ENCODE results near the gene ZNF516.

ZNF516 gene

GRCh38 chr18:76328140-76328539 lies 166.9 kb downstream of the ZNF516 start:
- DNase-seq = no peak

DNA sequence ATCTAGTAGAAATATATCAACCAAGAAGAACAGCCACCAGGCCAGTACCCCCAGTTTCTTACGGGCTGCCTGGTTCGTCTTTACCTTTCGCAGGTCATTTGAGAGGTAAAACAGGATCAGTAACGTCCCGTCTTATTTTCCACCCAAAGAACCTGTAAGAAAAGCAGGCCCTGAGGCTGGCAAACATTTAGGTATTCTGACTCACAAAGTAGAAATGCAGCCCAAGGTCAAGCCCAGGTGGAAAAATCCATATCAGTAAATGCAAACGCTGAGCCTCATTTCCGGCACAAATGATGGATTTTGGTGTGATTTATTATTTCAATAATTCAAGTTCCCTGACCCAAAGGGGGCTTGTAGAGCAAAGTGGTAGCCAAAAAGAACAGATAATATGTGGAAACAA lies 171.2 kb downstream of the ZNF516 start:
- no peak for DNase-seq

GRCh38 chr18:76322686-76323085 lies 172.4 kb downstream of the ZNF516 start:
- DNase-seq = no peak

DNA sequence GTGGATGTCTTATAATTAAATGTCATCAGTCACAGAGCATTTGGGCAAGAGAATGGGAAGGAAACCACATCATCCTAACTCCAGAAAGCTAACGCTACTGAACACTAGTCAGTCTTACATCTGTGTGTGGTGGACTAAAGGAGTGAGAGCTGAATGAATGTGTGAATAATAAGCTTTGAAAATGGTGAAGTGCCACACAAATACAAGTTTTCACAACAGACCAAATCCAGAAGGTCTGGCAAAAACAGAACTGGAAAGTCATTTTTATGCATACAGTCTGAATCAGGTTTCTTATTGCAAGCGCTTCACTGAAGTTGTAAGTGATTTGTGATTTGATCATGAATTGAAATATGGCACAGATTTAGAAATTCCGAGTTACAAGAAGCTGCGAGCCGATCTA lies 175.7 kb downstream of the ZNF516 start:
- no peak for DNase-seq

DNA sequence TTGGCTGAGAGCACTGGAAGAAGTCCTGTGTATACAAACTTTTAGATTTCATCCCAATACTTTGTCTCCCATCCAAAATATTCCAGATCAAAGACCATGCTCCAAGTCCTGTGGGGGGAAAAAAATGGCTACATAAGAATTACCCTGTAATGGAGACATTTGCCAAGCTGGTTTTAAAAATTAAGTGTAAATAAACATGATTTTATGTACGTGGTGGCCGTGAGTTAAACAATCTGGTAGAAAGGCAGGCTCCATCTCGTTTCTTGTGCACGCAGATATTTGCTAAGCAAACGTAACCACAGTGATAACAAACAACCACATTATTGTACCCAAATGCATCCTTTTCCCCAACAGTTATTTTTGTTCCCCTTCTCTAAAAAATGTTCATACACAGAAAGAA lies 176.4 kb downstream of the ZNF516 start:
- no peak for DNase-seq

GRCh38 chr18:76317136-76317535 lies 177.9 kb downstream of the ZNF516 start:
- DNase-seq = no peak

DNA sequence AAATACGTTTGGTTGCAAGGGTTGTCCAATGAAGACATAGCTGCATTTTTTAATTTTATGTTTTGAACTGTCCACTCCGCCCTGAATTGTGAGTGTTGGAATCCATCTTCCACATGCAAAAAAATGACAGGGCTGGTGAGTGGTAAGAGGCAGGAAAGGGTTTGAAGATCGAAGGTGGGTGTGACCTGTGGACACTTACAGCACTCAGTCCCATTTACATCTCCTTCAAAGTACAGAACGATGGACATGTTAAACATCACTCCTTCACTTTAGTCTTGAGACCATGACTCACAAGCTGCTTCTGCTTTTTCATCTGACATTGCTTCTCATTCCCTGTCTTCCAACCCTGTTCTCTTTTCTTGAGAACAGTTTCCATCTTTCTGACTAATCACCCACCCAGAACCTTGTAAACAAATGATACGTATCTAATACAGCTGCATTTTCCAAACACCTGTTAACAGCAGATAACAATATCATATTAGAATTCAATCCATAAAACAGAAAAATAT lies 179.3 kb downstream of the ZNF516 start:
- no peak for DNase-seq

GRCh38 chr18:76314496-76314895 lies 180.5 kb downstream of the ZNF516 start:
- DNase-seq = no peak

DNA sequence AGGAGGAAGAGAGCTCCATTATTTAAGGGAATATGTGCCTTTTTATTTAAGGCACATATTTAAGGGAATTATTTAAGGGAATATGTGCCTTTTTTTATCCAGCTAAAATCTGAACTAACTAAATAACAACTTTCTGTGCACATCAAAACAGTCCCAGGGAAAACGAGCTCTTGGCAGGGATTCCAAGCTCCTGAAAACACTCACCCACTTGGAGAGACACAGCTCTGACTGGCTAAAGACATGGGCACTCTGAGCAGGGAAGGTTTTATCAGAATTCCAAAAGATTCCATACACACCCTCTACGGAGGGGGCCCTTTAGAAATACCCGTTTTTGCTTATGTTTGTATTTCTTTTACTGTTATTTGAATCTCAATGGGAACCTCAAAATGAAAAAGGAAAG lies 181.0 kb downstream of the ZNF516 start:
- no peak for DNase-seq

All from activated CD4-positive, alpha-beta T cell treated with anti-CD3 and anti-CD28 coated beads, Interleukin-10, Interleukin-2, amounts not matched to agents 100 ng/mL and 50 ng/mL, durations not matched to agents 16 hours and 8 hours (primary cell).